Natural killer cell (primary cell): ENCODE measurements around the gene OTX2. TPM values are rescaled to one million over a fixed set of nuclear protein-coding genes. Genes with fewer than 3 reads are reported as not detected.

Experiments used
- ATAC-seq, 3 donors: fragments of 150-1000 bp in 2 of 3; fragments of 200-7000 bp in 1 of 3; cut with Tn5 transposase; 1 replicate in 1 of 3; 2 replicates in 2 of 3; pipeline ENCODE4 v1.10.0; 2021; ENCODE audit warnings: mild to moderate bottlenecking in 2 of 3, moderate library complexity in 2 of 3
- DNase-seq, 2 donors: peaks; one replicate each; pipeline versions ENCODE4 v3.0.0 to v3.0.0-alpha.2; 2013 to 2021; ENCODE audit warnings: mixed read lengths in 1 of 2
- H3K27ac ChIP-seq: one replicate; pipeline ENCODE4 v1.5.1; 2013; ENCODE audit warnings: mild to moderate bottlenecking, low read length
- H3K27me3 ChIP-seq: one replicate; pipeline ENCODE4 v1.6.1; 2013; ENCODE audit warnings: low read length; ENCODE audit not compliant: control insufficient read depth, insufficient read depth
- H3K36me3 ChIP-seq: one replicate; pipeline ENCODE4 v1.6.1; 2013; ENCODE audit warnings: low read length; ENCODE audit not compliant: control insufficient read depth, insufficient read depth
- H3K4me1 ChIP-seq: one replicate; pipeline ENCODE4 v1.6.1; 2013; ENCODE audit warnings: low read length; ENCODE audit not compliant: control insufficient read depth, insufficient read depth
- H3K4me3 ChIP-seq: one replicate; pipeline ENCODE4 v1.5.1; 2013; ENCODE audit warnings: low read length
- H3K9me3 ChIP-seq: one replicate; pipeline ENCODE4 v1.6.1; 2013; ENCODE audit warnings: low read length; ENCODE audit not compliant: control insufficient read depth, insufficient read depth
- H3K27ac Mint-ChIP-seq, 2 donors: one replicate each; pipeline ENCODE4 v1.8.0; 2022; ENCODE audit warnings: mild to moderate bottlenecking in 2 of 2, mixed read lengths in 2 of 2, moderate library complexity in 1 of 2
- H3K27me3 Mint-ChIP-seq, 2 donors: one replicate each; pipeline ENCODE4 v1.8.0; 2022; ENCODE audit warnings: low read depth in 2 of 2, mixed read lengths in 2 of 2
- H3K36me3 Mint-ChIP-seq: one replicate; pipeline ENCODE4 v1.8.0; 2022; ENCODE audit warnings: mixed read lengths
- H3K4me1 Mint-ChIP-seq, 2 donors: one replicate each; pipeline ENCODE4 v1.8.0; 2022; ENCODE audit warnings: mixed read lengths in 2 of 2
- H3K4me3 Mint-ChIP-seq: one replicate; pipeline ENCODE4 v1.8.0; 2022; ENCODE audit warnings: mild to moderate bottlenecking, moderate library complexity, mixed read lengths
- H3K9me3 Mint-ChIP-seq, 2 donors: one replicate each; pipeline ENCODE4 v1.8.0; 2022; ENCODE audit warnings: mixed read lengths in 2 of 2
- WGBS: methylation state at CpG from one replicate; pipeline ENCODE4 v1.1.7; 2013; ENCODE audit warnings: missing lambda C conversion rate; ENCODE audit not compliant: insufficient coverage; 5-methylcytosine and 5-hydroxymethylcytosine counted together
- intact Hi-C: fragments of 100-400 bp; cut with micrococcal nuclease; formaldehyde crosslinking; loops from one replicate; pipeline ENCODE4 v1.14.2; 2022
- total RNA-seq, 4 donors: library from RNA; stranded (reverse); fragments of 120-200 nt in 1 of 4; gene quantifications; one replicate each; pipeline versions ENCODE4 v1.2.3 to v1.2.4, GENCODE V29; 2013 to 2022
- TF ChIP-seq, protein P1 (sequence below): fragments of 200-600 bp; IDR thresholded peaks from one replicate; pipeline ENCODE4 v1.8.0; 2022; ENCODE audit warnings: antibody characterized with exemption

The OTX2 gene
- total RNA-seq, 3 donors from 2014 or later (not counting 1 experiment from before 2014, with no cell fraction given), result not detected

DNA sequence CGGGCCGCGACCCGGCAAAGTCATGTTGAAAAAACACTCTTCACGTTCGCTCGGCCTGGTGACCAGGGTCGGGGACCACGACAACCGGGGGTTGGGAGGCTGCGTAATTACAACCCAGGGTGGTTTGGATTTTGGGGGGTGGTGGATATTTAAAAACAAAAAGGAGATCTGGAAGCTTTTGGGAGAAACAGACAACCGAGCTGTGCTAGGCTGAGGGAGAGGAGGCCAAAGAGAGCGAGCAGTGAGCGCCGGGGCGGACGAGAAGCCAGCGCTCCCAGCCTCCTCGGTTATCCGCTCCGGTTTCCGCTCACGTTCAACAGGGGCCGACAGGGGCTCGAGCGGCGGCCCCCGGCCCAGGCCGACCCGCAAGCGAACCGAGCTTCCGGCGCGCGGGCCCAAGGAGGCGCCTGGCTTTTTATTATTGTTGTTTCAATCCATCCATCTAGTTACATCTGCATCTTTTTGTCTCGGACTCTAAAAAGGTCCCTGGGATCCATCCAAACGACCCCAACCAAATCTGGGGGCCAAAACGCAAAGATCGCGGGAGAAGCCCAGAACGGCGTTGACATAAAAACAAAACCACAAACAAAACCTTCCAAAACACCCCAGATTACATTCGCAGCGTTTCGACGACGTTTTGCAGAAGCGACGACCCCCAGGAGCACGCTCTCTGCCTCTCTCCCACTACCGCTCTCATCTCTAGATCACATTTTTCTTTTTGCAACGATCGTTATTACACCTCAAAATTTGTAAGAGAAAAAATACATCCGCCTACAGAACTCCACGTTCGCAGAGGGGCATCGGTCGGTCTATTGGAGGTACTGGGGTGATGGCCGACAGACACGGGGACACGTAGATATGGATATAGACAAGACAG is 771 bp downstream of the OTX2 start:
- Mint-ChIP-seq H3K9me3 (peaks cover 4 to 5% of the 10 kb centered on the region in 2 donors), H3K4me3 (no peak overlapping the region), H3K27me3 (peaks cover 75 to 88% of the 10 kb centered on the region in 2 donors), H3K36me3 (peaks cover 42% of the 10 kb centered on the region), H3K27ac (no peak overlapping the region), H3K4me1 (peaks cover 4 to 13% of the 10 kb centered on the region in 2 donors)
- H3K9me3 ChIP-seq, result no peaks in the 10 kb centered on the region
- TF ChIP-seq, protein P1, sequence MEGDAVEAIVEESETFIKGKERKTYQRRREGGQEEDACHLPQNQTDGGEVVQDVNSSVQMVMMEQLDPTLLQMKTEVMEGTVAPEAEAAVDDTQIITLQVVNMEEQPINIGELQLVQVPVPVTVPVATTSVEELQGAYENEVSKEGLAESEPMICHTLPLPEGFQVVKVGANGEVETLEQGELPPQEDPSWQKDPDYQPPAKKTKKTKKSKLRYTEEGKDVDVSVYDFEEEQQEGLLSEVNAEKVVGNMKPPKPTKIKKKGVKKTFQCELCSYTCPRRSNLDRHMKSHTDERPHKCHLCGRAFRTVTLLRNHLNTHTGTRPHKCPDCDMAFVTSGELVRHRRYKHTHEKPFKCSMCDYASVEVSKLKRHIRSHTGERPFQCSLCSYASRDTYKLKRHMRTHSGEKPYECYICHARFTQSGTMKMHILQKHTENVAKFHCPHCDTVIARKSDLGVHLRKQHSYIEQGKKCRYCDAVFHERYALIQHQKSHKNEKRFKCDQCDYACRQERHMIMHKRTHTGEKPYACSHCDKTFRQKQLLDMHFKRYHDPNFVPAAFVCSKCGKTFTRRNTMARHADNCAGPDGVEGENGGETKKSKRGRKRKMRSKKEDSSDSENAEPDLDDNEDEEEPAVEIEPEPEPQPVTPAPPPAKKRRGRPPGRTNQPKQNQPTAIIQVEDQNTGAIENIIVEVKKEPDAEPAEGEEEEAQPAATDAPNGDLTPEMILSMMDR, result no peak
- intact Hi-C loops, result no loop called here
- DNase-seq (no peak), ATAC-seq (no peak)
- H3K27ac ChIP-seq, result no peak overlapping the region
- H3K36me3 ChIP-seq, result no peaks in the 10 kb centered on the region
- no peaks in the 10 kb centered on the region for H3K4me1 ChIP-seq
- peaks cover 68% of the 10 kb centered on the region for H3K27me3 ChIP-seq
- WGBS, result 9% methylated on average over 61 of the region's 63 CpGs
- no peak overlapping the region for H3K4me3 ChIP-seq

- intact Hi-C loops, result no loop called here
- H3K36me3 Mint-ChIP-seq, result peaks cover 42% of the 10 kb centered on the region
- Histone ChIP-seq H3K4me1 (no peaks in the 10 kb centered on the region), H3K27ac (no peak overlapping the region), H3K9me3 (no peaks in the 10 kb centered on the region), H3K4me3 (no peak overlapping the region), H3K36me3 (no peaks in the 10 kb centered on the region), H3K27me3 (peaks cover 70% of the 10 kb centered on the region)
- TF ChIP-seq, protein P1, result no peak
- no peak overlapping the region for H3K27ac Mint-ChIP-seq
- peaks cover 4 to 13% of the 10 kb centered on the region in 2 donors for H3K4me1 Mint-ChIP-seq
- peaks cover 74 to 88% of the 10 kb centered on the region in 2 donors for H3K27me3 Mint-ChIP-seq
- DNase-seq (no peak), ATAC-seq (no peak)
- H3K9me3 Mint-ChIP-seq, result peaks cover 0 to 3% of the 10 kb centered on the region in 2 donors
- H3K4me3 Mint-ChIP-seq, result no peak overlapping the region
- 9% methylated on average over 68 of the region's 71 CpGs for WGBS
These were observed 1.7 kb downstream of the OTX2 start for GRCh38 chr14:56808383-56809269.

DNA sequence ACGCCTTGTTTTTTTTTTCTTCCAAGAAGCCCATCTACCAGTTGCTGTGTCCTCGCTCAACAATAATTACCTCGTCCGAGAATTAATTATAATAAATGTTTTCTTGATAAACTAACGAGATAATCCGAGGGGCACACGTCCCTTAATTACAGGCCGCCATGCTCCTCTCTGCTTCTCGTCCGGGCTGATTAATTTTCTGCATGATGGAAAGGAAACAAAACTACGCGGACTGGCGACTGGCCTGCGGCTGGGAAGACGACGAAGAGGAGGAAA is 2.2 kb downstream of the OTX2 start:
- ATAC-seq, result no peak
- Mint-ChIP-seq H3K9me3 (peaks cover 0 to 3% of the 10 kb centered on the region in 2 donors), H3K36me3 (peaks cover 37% of the 10 kb centered on the region), H3K27me3 (peaks cover 70 to 88% of the 10 kb centered on the region in 2 donors), H3K4me1 (peaks cover 4 to 13% of the 10 kb centered on the region in 2 donors), H3K27ac (no peak overlapping the region), H3K4me3 (no peak overlapping the region)
- TF ChIP-seq, protein P1, result no peak
- intact Hi-C loops, result no loop called here
- 4% methylated on average over 16 of the region's 16 CpGs for WGBS
- H3K4me3 ChIP-seq, result no peak overlapping the region
- H3K36me3 ChIP-seq, result no peaks in the 10 kb centered on the region
- DNase-seq, result no peak
- H3K27me3 ChIP-seq, result peaks cover 69% of the 10 kb centered on the region
- no peak overlapping the region for H3K27ac ChIP-seq
- H3K9me3 ChIP-seq, result no peaks in the 10 kb centered on the region
- no peaks in the 10 kb centered on the region for H3K4me1 ChIP-seq
